ENCODE measurements around the gene FOSL2. TPM values are rescaled to one million over a fixed set of nuclear protein-coding genes. Genes with fewer than 3 reads are reported as not detected.
A peak's percentile ranks its signal among the peaks of the same experiment; 100 is the strongest.

Gene FOSL2
- polyA plus RNA-seq, 1 donor from 2014 or later: 0.50 TPM

DNA sequence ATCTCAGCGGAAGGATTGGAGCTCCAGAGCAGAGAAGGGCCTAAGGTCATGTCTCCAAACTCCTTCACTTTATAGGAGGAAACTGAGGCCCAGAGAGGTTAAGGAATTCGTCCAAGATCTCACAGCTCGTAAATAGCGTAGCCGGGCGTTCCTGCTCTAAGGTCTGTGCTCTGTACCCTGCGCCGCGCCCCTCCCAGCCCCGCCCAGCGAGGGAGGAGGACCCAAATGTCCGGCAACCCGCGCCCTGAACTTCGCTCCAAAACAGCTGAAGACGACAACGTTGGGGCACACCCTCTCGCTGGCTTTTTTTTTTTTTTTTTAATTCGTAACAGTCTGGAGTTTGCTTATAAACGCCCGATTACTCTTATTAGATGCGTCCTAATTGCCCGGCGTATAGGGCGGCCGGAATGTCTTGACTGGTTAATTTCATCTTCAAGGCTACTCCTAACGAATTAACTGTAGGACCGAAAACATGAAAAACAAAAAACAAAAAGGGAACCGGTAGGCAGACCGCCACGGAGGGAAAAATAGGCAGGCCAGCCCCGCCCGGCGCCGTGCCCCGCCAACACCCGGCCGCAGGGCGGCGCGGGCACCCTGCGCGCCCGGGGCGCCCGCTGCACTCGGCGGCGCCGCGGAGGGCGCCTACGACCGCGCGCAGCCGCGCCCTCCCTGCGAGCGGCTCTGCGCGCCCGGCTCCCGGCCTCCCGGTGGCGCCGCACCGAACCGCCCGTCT is 928 bp upstream of the FOSL2 start:
- Mint-ChIP-seq H3K27ac (peak overlapping the region in 2 of 3 donors; percentile 73 to 98), H3K36me3 (peaks cover 1% of the 10 kb centered on the region)

DNA sequence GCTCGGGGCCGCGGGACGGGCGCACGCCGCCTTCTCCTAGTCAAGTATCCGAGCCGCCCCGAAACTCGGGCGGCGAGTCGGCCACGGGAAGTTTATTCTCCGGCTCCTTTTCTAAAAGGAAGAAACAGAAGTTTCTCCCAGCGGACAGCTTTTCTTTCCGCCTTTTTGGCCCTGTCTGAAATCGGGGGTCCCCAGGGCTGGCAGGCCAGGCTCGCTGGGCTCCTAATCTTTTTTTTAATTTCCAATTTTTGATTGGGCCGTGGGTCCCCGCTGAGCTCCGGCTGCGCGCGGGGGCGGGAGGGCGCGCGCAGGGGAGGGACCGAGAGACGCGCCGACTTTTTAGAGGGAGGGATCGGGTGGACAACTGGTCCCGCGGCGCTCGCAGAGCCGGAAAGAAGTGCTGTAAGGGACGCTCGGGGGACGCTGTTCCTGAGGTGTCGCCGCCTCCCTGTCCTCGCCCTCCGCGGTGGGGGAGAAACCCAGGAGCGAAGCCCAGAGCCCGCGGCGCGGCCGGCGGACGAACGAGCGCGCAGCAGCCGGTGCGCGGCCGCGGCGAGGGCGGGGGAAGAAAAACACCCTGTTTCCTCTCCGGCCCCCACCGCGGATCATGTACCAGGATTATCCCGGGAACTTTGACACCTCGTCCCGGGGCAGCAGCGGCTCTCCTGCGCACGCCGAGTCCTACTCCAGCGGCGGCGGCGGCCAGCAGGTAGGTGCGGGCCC is 617 bp downstream of the FOSL2 start:
- peaks cover 1% of the 10 kb centered on the region for H3K36me3 Mint-ChIP-seq
- H3K9me3 Mint-ChIP-seq: peaks cover 0 to 2% (median 0%) of the 10 kb centered on the region in 3 donors
- H3K4me3 Mint-ChIP-seq: peak overlapping the region in 3 of 4 donors; percentile 78 to 99 (median 98)
- H3K27me3 Mint-ChIP-seq: peaks cover 7% of the 10 kb centered on the region
- H3K4me1 Mint-ChIP-seq: peaks cover 7 to 10% (median 8%) of the 10 kb centered on the region in 3 donors
- H3K27ac Mint-ChIP-seq: peak overlapping the region; percentile 23 to 98 (median 41)

More for the DNA sequence above, 928 bp upstream of the FOSL2 start:
- Mint-ChIP-seq H3K9me3 (peaks cover 0 to 2% (median 0%) of the 10 kb centered on the region in 3 donors), H3K4me3 (peak overlapping the region; percentile 84 to 96 (median 94)), H3K27me3 (peaks cover 7% of the 10 kb centered on the region), H3K4me1 (peaks cover 8 to 10% (median 9%) of the 10 kb centered on the region in 3 donors)

DNA sequence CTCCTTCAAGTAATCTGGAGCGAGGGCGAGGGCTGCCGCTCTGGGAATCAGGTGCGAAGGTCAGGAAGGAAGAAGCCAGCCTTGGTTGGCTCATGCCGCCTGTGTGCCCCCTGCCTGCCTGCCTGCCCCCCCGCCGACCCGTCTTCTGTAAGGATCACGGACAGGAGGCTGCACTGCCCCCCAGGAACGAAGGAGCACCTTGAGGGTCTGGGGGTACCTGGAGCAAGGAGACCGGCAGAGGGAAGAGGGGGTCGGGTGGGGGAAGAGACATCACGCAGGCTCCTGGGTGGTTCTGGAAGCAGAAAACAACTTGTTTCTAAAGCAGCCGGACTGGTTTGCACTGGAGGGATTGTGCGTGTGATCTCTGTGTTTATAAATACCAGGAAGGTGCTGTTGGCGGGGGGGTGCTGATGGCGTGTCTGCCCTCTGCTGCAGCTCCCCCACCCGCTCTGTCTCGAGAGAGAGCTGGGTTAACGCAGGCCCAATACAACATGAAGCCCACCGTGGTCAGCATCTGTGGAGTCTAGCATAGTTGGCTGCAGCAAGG is 1.7 kb downstream of the FOSL2 start:
- H3K4me1 Mint-ChIP-seq: peaks cover 7 to 10% (median 8%) of the 10 kb centered on the region in 3 donors
- H3K9me3 Mint-ChIP-seq: peaks cover 0 to 2% (median 0%) of the 10 kb centered on the region in 3 donors
- H3K27ac Mint-ChIP-seq: peak overlapping the region in 2 of 3 donors; percentile 16 to 90
- H3K36me3 Mint-ChIP-seq: peaks cover 1% of the 10 kb centered on the region
- H3K4me3 Mint-ChIP-seq: peak overlapping the region in 2 of 4 donors; percentile 60 to 98
- peaks cover 7% of the 10 kb centered on the region for H3K27me3 Mint-ChIP-seq

DNA sequence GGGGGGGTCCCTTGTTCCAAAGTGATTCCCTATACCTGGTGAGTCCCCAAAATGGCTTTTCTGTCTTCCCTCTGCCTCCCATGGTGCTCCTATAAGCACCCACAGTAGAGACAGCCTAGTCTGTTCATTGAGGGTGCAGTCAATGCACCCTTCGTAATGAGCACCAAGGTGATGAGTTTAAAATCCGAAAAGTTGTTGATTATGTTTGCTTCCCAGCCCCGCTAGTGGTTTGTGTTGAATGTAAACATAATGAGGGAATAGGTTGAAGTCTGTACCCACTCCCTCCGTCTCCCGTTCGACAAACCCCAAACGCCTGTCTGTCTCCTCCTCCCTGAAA is 2.3 kb downstream of the FOSL2 start:
- Mint-ChIP-seq H3K4me1 (peaks cover 7 to 10% (median 8%) of the 10 kb centered on the region in 3 donors), H3K9me3 (peaks cover 0 to 2% (median 0%) of the 10 kb centered on the region in 3 donors), H3K27ac (no peak overlapping the region), H3K27me3 (peaks cover 6% of the 10 kb centered on the region), H3K36me3 (peaks cover 1% of the 10 kb centered on the region), H3K4me3 (no peak overlapping the region)

DNA sequence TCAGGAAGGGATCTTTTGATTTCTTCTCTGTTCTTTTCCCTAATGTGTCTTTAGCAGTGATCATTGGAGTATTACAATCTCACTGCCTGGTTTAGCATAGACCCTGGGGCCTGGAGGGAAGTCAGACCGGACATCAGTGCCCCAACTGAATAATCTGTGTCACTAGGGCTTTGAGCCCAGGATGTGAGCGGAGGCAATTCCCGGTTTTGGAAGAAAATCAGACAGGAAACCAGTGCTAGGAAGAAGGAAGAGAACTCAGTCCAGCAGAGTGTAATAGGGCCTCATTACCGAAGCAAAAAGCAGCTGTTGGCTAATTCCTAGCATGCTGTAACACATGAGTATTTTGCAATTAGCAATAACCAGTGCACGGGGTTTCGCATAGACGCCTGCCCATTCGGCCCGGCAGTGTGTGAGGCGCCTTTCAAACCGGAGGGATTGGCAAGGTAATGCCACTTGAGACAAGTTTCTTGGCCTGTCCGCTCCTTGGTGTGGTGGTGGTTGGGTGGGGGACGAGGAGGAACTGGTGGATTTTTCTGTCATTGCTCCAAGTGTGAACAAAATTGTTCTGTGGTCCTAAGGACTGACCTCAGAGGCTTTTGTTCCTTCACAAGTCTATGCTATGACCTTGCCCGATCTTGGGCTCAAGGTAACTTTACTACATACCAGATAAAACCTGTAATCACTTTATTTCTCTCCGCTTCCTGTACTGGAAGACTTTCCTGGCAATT is 2.8 kb downstream of the FOSL2 start:
- peaks cover 1% of the 10 kb centered on the region for H3K36me3 Mint-ChIP-seq
- H3K27me3 Mint-ChIP-seq: peaks cover 5% of the 10 kb centered on the region
- H3K4me3 Mint-ChIP-seq: no peak overlapping the region
- H3K9me3 Mint-ChIP-seq: peaks cover 0 to 2% (median 0%) of the 10 kb centered on the region in 3 donors
- H3K4me1 Mint-ChIP-seq: peaks cover 7 to 9% (median 8%) of the 10 kb centered on the region in 3 donors
- no peak overlapping the region for H3K27ac Mint-ChIP-seq

DNA sequence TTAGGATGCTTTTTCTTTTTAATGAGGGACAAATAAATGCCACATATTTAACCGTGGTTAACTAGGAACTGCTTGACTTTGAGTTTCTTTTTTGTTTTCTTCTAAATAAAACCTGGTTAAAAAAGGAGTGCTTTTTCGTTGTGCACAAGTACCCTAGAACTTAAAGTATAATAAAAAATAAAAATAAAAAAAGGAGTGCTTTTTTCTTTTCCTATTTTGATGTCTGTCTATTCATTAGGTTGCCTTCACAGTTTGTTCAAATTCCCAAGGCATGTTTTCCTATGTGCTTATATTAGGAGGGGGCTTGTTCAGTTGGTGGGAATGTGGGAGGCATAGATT is 4.4 kb downstream of the FOSL2 start:
- Mint-ChIP-seq H3K4me1 (peaks cover 0 to 5% (median 3%) of the 10 kb centered on the region in 3 donors), H3K36me3 (peaks cover 1% of the 10 kb centered on the region), H3K4me3 (no peak overlapping the region), H3K9me3 (peaks cover 0 to 2% (median 0%) of the 10 kb centered on the region in 3 donors), H3K27ac (no peak overlapping the region), H3K27me3 (peaks cover 4% of the 10 kb centered on the region)

DNA sequence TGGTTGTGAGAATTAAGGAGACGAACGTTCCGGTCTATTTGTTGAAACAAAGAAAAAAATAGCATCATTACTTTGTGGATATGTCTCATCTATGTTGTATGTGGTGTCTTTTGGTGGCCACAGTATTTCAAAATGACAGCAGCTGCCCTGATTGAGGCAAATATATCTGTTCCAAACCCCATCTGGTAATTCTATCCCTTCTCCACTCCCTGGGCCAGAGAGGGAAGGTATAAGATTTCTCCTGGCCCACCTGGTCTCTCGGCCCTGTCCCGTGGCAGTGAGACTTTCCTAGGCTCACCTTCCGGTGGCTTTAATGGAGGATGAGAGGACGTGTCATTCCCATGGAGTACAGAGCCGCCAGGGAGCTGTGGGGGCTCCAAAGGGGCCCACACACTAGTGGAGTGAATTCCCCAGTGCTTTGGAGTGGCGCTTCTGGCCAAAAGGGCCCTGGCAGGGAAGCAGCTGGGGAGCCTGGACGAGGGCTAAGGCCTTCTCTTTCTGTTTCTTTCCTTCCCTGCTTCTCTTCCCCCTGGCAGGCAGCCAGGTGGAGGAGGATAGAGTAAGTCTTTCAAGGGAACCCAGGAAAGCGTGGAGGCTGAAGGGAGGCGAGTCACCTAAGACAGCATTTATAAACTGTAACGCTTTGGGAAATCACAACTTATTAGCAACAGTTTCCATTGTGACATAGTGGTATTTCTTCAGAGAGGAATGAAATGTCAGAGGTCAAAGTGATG is 5.6 kb downstream of the FOSL2 start:
- Mint-ChIP-seq H3K4me1 (peaks cover 0 to 3% (median 2%) of the 10 kb centered on the region in 3 donors), H3K4me3 (peak overlapping the region in 1 of 4 donors; percentile 19), H3K27ac (no peak overlapping the region), H3K36me3 (no peaks in the 10 kb centered on the region), H3K27me3 (peaks cover 2% of the 10 kb centered on the region), H3K9me3 (no peaks in the 10 kb centered on the region)

DNA sequence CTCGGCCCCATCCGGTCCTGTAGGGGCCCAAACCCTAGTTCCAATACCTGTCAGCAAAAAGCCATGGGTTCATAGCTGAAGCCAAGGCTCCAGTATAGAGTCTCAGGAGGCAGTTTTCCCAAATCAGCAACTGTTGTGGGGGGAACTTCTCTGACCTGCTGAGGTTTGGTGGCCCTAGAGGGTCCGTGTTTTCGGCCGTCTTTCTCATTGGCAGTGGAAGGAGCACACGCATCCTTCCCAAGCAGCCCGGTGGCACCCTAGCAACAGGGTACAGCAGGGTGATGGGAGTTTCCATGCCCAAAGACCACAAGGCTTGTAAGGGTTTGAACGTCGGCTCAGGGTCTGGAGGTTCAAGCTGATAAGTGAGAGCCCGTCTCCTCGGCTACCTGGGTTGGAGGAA is 6.6 kb downstream of the FOSL2 start:
- Mint-ChIP-seq H3K9me3 (no peaks in the 10 kb centered on the region), H3K27ac (no peak overlapping the region), H3K36me3 (no peaks in the 10 kb centered on the region), H3K27me3 (peaks cover 2% of the 10 kb centered on the region), H3K4me1 (peaks cover 0 to 3% (median 0%) of the 10 kb centered on the region in 3 donors), H3K4me3 (peak overlapping the region in 1 of 4 donors; percentile 39)

DNA sequence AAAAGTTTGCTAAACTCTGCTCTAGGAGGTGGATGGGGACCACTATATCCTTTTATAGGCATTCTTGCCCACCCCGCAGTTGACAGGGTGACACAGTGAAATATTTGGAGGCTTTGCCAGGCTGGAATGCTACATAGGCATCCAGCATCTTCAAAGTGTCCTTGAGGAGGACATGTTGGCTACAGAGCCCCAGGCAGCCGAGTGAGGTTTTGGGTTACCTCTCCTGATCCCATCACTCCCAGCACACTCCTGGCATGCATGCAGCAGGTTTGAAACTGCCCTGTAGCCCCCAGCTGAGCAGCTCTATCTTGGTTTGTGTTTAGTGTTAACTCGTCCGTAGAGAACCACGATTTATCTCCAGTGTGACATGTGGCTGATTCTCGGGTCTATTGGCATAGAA is 7.3 kb downstream of the FOSL2 start:
- no peaks in the 10 kb centered on the region for H3K4me1 Mint-ChIP-seq
- peaks cover 2% of the 10 kb centered on the region for H3K27me3 Mint-ChIP-seq
- H3K27ac Mint-ChIP-seq: no peak overlapping the region
- H3K36me3 Mint-ChIP-seq: no peaks in the 10 kb centered on the region
- H3K9me3 Mint-ChIP-seq: no peaks in the 10 kb centered on the region
- peak overlapping the region in 1 of 4 donors; percentile 16 for H3K4me3 Mint-ChIP-seq

DNA sequence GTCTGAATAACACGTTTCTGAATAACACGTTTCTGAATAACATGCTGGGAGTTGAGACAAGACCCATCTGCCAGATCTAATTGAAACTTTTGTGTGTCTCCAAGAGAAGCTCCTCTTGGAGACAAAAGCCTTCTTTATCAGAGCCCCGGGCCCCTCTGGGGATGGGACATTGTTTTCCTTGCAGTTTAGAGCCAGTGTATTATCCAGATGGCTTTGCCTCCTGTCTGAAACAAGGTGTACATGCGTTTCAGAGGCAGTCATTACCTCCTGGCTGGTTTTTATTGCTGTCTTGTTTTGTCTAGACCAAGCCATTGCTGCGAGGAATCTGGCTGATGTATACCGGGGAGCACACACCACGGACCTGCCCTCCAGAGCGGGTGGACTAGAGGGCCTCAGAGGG is 7.8 kb downstream of the FOSL2 start:
- Mint-ChIP-seq H3K4me3 (peak overlapping the region in 1 of 4 donors; percentile 16), H3K9me3 (no peaks in the 10 kb centered on the region), H3K27me3 (peaks cover 2% of the 10 kb centered on the region), H3K4me1 (no peaks in the 10 kb centered on the region), H3K36me3 (no peaks in the 10 kb centered on the region), H3K27ac (no peak overlapping the region)

DNA sequence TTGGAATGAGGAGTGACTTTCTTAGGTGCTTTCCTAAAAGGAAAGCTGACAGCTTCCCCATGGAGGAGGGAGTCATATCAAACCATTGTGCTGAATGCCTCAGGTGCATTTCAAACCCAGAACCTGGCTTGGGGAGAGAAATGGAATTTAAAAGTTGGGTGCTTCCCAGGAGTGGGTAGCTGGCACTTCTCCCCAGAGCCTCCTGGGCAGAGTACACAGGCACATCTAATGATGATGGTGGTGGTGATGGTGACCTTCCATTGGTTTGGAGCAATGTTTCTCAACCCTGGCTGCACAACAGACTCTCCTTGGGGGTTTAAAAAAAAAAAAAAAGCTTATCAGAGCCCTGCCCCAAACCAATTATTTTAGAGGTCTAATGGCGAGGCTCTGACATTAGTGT is 8.3 kb downstream of the FOSL2 start:
- no peaks in the 10 kb centered on the region for H3K9me3 Mint-ChIP-seq
- H3K36me3 Mint-ChIP-seq: no peaks in the 10 kb centered on the region
- H3K4me3 Mint-ChIP-seq: no peak overlapping the region
- H3K27me3 Mint-ChIP-seq: peaks cover 2% of the 10 kb centered on the region
- no peak overlapping the region for H3K27ac Mint-ChIP-seq
- H3K4me1 Mint-ChIP-seq: no peaks in the 10 kb centered on the region

DNA sequence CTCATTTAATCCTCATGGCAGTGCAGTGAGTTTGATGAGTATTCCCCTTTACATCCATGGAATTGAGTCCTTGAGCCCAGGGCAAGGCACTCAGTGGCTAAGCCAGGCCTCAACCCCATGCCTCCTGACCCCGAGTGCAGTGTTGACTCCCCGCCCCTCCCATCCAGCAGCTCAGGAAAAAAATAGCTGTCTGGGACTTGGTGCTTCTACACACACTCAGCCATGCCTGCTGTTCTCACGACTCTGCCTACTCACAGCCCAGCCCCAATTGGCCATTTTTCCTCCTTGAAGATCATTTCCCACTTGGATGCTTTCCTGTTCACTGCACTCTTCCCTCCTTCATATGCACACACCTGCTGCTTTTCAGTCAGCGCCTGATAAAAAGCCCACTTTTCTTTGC is 8.8 kb downstream of the FOSL2 start:
- H3K36me3 Mint-ChIP-seq: no peaks in the 10 kb centered on the region
- peaks cover 2% of the 10 kb centered on the region for H3K27me3 Mint-ChIP-seq
- H3K9me3 Mint-ChIP-seq: no peaks in the 10 kb centered on the region
- H3K4me3 Mint-ChIP-seq: no peak overlapping the region
- peak overlapping the region in 1 of 3 donors; percentile 12 for H3K27ac Mint-ChIP-seq
- no peaks in the 10 kb centered on the region for H3K4me1 Mint-ChIP-seq

DNA sequence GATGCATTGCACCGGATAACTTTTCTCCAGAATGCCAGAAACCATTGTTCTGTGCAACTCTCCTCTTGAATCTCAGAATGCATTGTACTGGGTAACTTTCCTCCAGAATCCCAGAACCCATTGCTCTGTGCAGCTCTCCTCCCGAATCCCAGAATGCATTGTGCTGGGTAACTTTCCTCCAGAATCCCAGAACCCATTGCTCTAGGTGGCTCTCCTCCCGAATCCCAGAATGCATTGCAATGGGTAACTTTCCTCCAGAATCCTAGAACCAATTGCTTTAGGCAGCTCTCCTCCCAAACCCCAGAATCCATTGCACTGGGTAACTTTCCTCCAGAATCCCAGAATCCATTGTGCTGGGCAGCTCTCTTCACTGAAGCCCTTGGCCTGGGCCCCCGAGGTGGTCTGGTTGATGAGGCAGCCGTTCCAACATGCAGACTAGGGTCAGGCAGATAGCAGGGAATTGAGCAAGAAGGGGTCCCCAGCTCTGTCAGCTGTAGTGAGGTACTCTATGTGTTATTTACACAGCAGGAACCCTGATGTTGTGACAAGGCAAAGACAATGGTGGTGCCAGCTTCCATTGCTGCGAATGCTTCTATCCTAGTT is 9.4 kb downstream of the FOSL2 start:
- no peaks in the 10 kb centered on the region for H3K9me3 Mint-ChIP-seq
- H3K36me3 Mint-ChIP-seq: no peaks in the 10 kb centered on the region
- no peaks in the 10 kb centered on the region for H3K4me1 Mint-ChIP-seq
- H3K27ac Mint-ChIP-seq: peak overlapping the region in 1 of 3 donors; percentile 12
- no peak overlapping the region for H3K4me3 Mint-ChIP-seq
- H3K27me3 Mint-ChIP-seq: peaks cover 2% of the 10 kb centered on the region

DNA sequence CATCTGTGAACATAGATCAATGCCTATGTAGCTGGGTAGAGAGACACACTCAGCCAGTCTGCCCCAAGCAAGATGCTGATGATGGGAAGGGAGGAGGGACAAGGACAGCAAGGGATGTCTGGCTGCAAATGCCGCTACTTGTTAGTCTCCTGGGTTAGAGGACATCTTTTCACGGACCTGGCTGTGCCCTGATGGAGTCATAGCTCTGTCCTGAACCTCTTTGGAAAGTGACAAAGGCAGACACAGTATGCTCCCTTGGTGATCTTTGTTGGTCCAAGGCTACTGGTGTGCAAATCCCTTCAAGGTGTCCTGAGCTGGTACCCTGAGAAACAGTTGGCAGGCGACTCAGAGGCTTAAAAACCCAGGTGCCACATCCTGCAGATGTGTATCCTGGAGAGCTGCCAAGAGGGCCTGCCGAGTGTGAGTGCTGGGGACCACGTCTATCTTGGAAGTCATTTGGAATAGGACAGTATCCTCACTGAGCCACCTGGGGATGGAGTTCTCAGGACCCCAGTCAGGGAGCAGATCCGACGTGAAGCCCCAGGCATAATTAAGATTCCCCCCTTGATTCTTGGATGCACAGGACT is 10.8 kb downstream of the FOSL2 start:
- Mint-ChIP-seq H3K27ac (no peak overlapping the region), H3K4me3 (no peak overlapping the region), H3K27me3 (peaks cover 2% of the 10 kb centered on the region), H3K4me1 (no peaks in the 10 kb centered on the region), H3K9me3 (no peaks in the 10 kb centered on the region), H3K36me3 (no peaks in the 10 kb centered on the region)
